GM23248 (cell line): ENCODE results near the gene PRR36.
"Not testable (repeated sequence)": the region's sequence is repeated elsewhere in the genome, so short reads cannot be mapped to it uniquely, and the experiment has no call there.

ENCODE experiments used
- EZH2 ChIP-seq: fragments of 200-600 bp; sonication (generic); IDR thresholded peaks from 2 replicates; pipeline ENCODE4 v1.6.1; 2018; ENCODE audit warnings: antibody characterized with exemption, mild to moderate bottlenecking; ENCODE audit not compliant: insufficient read depth, poor library complexity, severe bottlenecking
- EZH2phosphoT487 ChIP-seq: fragments of 200-600 bp; sonication (generic); IDR thresholded peaks from 2 replicates; pipeline ENCODE4 v1.6.1; 2018; ENCODE audit warnings: antibody characterized with exemption, moderate library complexity, mild to moderate bottlenecking, low read depth; ENCODE audit not compliant: insufficient read depth

DNA sequence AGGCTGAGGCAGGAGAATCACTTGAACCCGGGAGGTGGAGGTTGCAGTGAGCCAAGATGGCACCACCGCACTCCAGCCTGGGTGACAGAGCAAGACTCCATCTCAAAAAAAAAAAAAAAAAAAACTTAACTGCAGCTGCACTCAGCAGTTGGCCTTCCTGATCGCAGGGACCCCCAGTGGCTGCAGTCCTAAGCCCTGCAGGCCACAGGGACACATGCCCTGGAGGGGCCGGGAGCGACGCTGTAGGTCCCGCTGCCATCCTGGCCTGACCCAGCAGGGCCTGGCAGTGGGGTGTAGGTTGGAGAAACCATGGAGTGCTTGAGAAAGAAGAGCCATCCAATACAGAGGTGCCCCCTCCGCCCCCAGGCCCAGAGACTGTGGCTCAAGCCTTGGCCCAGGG, 15.1 kb downstream of the PRR36 start:
- not testable (repeated sequence) for TF ChIP-seq EZH2phosphoT487, EZH2
